Body of pancreas (tissue), 4 donors: Measurements from ENCODE around the gene PLOD2.

ENCODE experiments used
- CTCF ChIP-seq, 7 experiments: fragments of 450-650 bp in 4 of 7; fragments of 200-600 bp in 3 of 7; sonication (generic) in 3 of 7; IDR thresholded peaks; one replicate each; pipeline ENCODE4 v1.5.1; 2016 to 2019; ENCODE audit warnings: antibody characterized with exemption in 7 of 7
- POLR2A ChIP-seq, 3 donors: fragments of 450-650 bp; IDR thresholded peaks; one replicate each; pipeline ENCODE4 v1.6.1; 2016; ENCODE audit warnings: antibody characterized with exemption in 3 of 3, mild to moderate bottlenecking in 2 of 3

GRCh38 chr3:146200461-146201220 lies 39.7 kb upstream of the PLOD2 start:
- TF ChIP-seq CTCF (IDR thresholded peaks at IDR 0.05) (no peak), POLR2A (IDR thresholded peaks at IDR 0.05) (no peak)
